ENCODE results near the gene SCYGR1.

Gene SCYGR1

DNA sequence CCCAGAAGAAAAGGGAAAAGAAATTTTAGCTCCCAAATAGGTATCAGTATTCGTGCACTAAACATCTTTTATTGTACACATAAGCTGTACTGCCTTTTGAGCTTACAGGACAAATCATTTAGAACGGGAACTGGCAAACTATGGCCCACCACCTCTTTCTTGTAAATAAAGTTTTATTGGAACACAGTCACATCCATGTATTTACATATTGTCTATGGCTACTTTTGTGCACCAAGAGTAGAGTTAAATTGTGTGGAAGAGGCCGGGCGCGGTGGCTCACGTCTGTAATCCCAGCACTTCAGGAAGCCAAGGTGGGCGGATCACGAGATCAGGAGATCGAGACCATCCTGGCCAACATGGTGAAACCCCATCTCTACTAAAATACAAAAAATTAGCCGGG, 14.4 kb downstream of the SCYGR1 start:
- no peak for TF ChIP-seq POLR2AphosphoS5 (IDR thresholded peaks at IDR 0.05; ENCODE audit: low read depth, low read length)
- no peak for TF ChIP-seq TAF1 (IDR thresholded peaks at IDR 0.05; ENCODE audit: borderline replicate concordance, insufficient read depth, low read length)
- TF ChIP-seq, protein P1, sequence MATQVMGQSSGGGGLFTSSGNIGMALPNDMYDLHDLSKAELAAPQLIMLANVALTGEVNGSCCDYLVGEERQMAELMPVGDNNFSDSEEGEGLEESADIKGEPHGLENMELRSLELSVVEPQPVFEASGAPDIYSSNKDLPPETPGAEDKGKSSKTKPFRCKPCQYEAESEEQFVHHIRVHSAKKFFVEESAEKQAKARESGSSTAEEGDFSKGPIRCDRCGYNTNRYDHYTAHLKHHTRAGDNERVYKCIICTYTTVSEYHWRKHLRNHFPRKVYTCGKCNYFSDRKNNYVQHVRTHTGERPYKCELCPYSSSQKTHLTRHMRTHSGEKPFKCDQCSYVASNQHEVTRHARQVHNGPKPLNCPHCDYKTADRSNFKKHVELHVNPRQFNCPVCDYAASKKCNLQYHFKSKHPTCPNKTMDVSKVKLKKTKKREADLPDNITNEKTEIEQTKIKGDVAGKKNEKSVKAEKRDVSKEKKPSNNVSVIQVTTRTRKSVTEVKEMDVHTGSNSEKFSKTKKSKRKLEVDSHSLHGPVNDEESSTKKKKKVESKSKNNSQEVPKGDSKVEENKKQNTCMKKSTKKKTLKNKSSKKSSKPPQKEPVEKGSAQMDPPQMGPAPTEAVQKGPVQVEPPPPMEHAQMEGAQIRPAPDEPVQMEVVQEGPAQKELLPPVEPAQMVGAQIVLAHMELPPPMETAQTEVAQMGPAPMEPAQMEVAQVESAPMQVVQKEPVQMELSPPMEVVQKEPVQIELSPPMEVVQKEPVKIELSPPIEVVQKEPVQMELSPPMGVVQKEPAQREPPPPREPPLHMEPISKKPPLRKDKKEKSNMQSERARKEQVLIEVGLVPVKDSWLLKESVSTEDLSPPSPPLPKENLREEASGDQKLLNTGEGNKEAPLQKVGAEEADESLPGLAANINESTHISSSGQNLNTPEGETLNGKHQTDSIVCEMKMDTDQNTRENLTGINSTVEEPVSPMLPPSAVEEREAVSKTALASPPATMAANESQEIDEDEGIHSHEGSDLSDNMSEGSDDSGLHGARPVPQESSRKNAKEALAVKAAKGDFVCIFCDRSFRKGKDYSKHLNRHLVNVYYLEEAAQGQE (IDR thresholded peaks at IDR 0.05; ENCODE audit: insufficient read depth in 1 of 2, low read depth in 2 of 2, low read length in 2 of 2), result no peak
- no peak for TF ChIP-seq FOXP2 (optimal IDR thresholded peaks at IDR 0.05; ENCODE audit: borderline replicate concordance, extremely low read depth, extremely low read length, insufficient read depth)
- no peak for TF ChIP-seq SIN3A (IDR thresholded peaks at IDR 0.05; ENCODE audit: borderline replicate concordance, insufficient read depth, low read length)

DNA sequence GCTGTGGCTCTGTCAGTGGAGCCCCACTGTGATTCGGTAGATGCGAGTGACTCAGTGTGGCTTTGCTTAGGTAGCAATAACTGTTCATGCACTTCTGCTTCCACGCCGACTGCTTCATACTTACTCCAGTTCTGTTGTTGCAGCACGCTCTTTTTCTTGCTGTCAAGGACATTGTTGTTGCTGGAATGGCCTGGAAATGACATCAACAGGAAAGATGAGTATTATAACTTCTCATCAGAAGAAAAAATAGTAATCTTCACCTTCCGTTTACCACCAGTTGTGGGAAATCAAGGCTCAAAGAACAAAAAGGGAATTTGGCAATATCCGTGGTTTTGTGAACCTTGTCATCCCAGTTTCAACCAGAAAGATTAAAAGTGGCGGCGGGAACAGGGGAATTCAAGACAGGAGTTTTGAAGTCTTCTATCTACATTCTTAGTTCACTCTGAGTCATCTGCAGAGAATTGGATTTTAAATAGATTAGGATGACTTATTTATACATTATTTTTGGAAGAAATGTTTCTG, 16.9 kb downstream of the SCYGR1 start:
- TF ChIP-seq SIN3A (IDR thresholded peaks at IDR 0.05; ENCODE audit: borderline replicate concordance, insufficient read depth, low read length), result no peak
- TF ChIP-seq TAF1 (IDR thresholded peaks at IDR 0.05; ENCODE audit: borderline replicate concordance, insufficient read depth, low read length), result no peak
- TF ChIP-seq, protein P1 (IDR thresholded peaks at IDR 0.05; ENCODE audit: insufficient read depth in 1 of 2, low read depth in 2 of 2, low read length in 2 of 2), result no peak
- no peak for TF ChIP-seq POLR2AphosphoS5 (IDR thresholded peaks at IDR 0.05; ENCODE audit: low read depth, low read length)
- no peak for TF ChIP-seq FOXP2 (optimal IDR thresholded peaks at IDR 0.05; ENCODE audit: borderline replicate concordance, extremely low read depth, extremely low read length, insufficient read depth)

DNA sequence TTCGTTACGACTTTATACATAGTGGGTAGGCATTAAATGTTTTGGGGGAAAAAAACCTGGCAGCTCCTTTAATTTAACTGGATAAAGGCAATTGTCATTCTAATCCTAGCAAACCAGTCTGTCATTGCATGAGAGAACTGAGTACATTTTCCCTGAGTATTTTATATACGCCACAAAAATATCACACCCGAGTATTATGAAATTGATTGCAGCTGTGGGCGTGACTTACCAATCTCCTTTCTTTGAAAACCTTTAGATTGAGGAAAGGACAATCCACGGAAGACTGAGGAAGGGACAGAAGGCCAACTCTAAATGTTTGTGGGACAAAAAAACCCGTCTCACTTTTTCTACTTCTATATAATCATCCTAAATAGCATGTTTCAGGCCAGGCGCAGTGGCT, 17.7 kb downstream of the SCYGR1 start:
- no peak for TF ChIP-seq SIN3A (IDR thresholded peaks at IDR 0.05; ENCODE audit: borderline replicate concordance, insufficient read depth, low read length)
- TF ChIP-seq POLR2AphosphoS5 (IDR thresholded peaks at IDR 0.05; ENCODE audit: low read depth, low read length), result no peak
- no peak for TF ChIP-seq FOXP2 (optimal IDR thresholded peaks at IDR 0.05; ENCODE audit: borderline replicate concordance, extremely low read depth, extremely low read length, insufficient read depth)
- TF ChIP-seq, protein P1 (IDR thresholded peaks at IDR 0.05; ENCODE audit: insufficient read depth in 1 of 2, low read depth in 2 of 2, low read length in 2 of 2), result no peak
- no peak for TF ChIP-seq TAF1 (IDR thresholded peaks at IDR 0.05; ENCODE audit: borderline replicate concordance, insufficient read depth, low read length)

DNA sequence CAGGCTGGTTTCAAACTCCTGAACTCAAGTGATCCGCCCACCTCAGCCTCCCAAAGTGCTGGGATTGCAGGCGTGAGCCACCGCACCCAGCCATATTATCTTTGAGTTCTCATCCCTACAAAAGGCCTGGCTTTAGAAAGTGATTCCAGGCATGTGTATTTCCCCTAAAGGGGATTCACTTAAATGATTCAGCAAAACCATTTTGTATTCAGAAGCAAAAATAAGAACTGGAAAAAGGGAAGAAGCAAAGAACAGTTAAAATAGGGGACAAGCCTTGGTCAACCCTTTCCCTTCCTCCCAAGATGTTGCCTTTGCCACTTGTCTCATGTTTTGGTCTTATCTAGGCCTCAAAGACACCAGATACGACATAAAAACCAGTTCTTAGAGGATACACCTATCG, 19.2 kb downstream of the SCYGR1 start:
- TF ChIP-seq, protein P1 (IDR thresholded peaks at IDR 0.05; ENCODE audit: insufficient read depth in 1 of 2, low read depth in 2 of 2, low read length in 2 of 2), result no peak
- TF ChIP-seq SIN3A (IDR thresholded peaks at IDR 0.05; ENCODE audit: borderline replicate concordance, insufficient read depth, low read length) (no peak), FOXP2 (optimal IDR thresholded peaks at IDR 0.05; ENCODE audit: borderline replicate concordance, extremely low read depth, extremely low read length, insufficient read depth) (no peak), POLR2AphosphoS5 (IDR thresholded peaks at IDR 0.05; ENCODE audit: low read depth, low read length) (no peak), TAF1 (IDR thresholded peaks at IDR 0.05; ENCODE audit: borderline replicate concordance, insufficient read depth, low read length) (no peak)

DNA sequence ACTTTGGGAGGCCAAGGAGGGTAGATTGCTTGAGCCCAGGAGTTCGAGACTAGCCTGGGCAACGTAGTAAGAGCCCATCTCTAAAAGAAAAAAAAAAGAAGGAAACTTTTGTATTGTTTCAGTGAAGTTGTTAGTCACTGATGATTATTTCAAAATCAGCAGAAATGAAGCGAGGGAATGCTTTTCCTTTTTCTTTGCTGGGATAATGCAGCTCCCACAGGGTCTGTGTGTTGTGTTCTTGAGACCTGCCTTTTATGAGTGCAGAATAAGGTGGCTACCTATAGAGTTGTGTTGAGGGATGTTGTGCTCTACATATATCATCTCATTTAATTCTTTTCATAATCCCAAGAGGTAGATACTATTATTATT, 20.3 kb downstream of the SCYGR1 start:
- no peak for TF ChIP-seq TAF1 (IDR thresholded peaks at IDR 0.05; ENCODE audit: borderline replicate concordance, insufficient read depth, low read length)
- no peak for TF ChIP-seq POLR2AphosphoS5 (IDR thresholded peaks at IDR 0.05; ENCODE audit: low read depth, low read length)
- TF ChIP-seq, protein P1 (IDR thresholded peaks at IDR 0.05; ENCODE audit: insufficient read depth in 1 of 2, low read depth in 2 of 2, low read length in 2 of 2), result no peak
- no peak for TF ChIP-seq FOXP2 (optimal IDR thresholded peaks at IDR 0.05; ENCODE audit: borderline replicate concordance, extremely low read depth, extremely low read length, insufficient read depth)
- no peak for TF ChIP-seq SIN3A (IDR thresholded peaks at IDR 0.05; ENCODE audit: borderline replicate concordance, insufficient read depth, low read length)
